Suppressor macrophage treated with lipopolysaccharide for 1 hour (primary cell): ENCODE measurements around the gene TSSK2.
"Not testable (repeated sequence)": the region's sequence is repeated elsewhere in the genome, so short reads cannot be mapped to it uniquely, and the experiment has no call there.

ENCODE experiments used
- DNase-seq, 3 donors: peaks; one replicate each; pipeline ENCODE4 v3.0.0-alpha.2; 2020 to 2022

The TSSK2 gene

DNA sequence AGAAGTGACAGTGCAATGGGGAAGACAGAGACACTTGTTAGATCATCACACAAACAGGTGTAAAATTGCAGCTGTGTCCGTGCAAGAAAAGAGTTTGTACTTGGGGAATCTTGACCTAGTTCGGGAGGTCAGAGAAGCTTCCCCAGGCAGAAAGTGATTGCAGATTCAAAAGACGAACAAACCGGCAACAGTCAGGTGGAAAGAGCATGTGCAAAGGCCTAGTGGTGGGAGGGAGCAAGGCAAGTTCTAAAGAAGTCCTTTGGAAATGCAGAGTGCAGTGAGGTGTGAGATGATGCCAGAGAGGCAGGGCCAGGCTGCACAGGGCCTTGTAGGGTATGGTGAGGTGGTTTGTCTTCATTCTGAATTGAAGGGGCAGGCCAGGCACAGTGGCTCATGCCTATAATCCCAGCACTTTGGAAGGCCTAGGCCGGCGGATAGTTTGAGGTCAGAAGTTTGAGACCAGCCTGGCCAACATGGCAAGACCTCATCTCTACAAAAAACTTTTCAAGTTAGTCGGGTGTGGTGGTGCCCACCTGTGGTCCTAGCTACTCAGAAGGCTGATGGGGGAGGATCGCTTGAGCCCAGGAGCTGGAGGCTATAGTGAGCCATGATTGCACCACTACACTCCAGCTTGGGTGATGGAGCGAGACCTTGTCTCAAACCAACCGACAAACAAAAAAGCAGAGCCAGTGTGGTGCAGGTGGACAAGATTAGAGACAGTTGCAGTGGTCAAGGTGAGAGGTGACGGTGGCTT is 15.3 kb downstream of the TSSK2 start:
- no peak for DNase-seq

DNA sequence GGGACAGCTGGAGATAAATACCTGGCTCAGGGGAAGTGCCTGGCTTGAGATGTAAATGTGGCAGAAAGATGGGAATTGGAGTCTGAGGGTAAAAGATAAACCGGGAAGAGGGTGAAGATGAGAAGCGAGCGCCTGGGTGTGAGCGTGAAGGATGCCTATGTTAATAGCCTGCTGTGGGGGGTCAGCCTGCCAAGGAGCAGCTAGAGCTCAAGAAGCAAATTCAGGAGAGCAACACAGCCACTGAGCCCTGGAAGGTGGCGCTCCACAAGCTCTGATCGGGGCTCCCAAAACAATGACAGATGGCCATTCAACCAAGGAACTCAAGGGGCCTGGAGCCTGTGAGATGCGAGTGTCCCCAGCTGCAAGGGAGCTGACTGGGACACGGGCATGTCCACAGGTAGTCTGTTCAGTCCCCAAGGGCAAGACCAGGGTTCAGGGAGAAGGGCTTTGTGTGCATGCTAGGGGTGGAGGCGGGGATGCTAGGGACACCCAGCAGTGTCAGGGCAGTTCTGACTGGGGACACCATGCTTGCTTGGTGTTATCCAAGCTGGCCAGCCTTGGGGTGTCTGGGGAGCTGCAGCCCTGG is 16.2 kb downstream of the TSSK2 start:
- no peak for DNase-seq

DNA sequence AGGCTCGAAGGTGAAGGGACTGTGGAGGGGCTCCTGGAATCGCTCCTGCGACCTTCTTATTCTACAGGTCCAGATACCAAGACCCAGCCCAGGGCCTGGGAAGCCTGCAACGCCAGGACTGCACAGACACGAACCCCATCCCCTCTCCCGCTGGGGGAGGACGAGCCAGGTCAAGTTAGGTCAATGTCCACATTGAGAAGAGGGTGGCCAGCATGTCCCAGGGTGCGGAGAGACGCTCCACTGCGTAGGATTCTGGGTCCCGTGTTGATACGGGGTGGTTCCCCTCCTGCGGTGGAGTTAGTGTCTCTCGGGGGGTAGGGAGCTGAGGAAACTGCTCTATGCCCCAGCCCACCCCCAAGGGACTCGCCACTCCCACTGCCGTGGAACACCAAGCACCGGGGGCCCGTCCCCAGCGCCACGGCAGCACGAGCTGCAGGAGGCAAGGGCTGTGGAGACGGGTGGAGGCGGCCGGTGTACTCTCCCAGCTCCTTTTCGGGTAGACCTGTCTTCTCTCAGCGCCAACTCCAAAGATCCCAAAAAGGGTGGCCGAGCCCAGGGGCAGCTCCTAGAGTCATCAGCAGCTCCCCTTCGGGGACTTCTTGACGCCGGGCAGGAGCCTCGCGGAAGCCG is 17.4 kb downstream of the TSSK2 start:
- DNase-seq = no peak

DNA sequence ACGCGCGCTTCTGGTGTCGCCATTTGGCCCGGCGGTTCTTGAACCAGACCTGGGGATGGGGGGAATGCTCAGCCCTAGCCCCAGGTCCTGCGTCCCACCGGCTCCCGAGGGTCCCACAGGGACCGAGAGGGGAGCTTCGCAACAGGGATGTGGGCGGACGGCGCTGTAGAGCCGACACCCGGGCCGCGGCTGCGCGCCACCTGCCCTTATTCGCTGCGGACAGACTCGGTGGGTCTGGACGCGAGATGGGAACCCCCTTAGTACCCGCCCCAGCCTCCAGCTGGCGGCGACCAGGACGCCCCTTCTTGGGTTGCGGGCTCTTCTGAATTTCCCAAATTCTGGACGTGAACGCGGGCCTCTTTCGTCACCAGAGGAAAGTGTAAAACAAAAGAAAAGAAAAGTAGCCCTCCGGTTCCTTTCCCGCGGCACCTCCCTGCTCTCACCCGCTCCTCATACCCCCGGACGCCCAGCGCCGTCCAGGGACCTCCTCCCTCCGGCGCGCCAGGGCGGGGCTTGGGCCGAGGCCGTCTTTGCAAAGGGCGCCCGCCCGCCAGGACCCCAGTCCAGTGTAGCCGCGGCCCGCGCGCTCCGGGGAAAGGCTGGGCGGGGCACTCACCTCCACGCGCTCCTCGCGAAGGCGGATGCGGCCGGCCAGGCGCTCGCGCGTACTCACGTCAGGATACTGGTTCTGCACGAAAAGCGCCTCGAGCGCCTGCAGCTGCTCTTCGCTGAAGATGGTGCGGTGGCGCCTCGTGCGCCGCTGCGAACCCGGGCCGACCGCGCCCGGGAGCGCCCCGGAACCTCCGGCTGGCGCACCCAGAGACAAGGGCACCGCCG is 18.2 kb downstream of the TSSK2 start:
- DNase-seq = peak in 2 of 3 donors; percentile 8 to 13

DNA sequence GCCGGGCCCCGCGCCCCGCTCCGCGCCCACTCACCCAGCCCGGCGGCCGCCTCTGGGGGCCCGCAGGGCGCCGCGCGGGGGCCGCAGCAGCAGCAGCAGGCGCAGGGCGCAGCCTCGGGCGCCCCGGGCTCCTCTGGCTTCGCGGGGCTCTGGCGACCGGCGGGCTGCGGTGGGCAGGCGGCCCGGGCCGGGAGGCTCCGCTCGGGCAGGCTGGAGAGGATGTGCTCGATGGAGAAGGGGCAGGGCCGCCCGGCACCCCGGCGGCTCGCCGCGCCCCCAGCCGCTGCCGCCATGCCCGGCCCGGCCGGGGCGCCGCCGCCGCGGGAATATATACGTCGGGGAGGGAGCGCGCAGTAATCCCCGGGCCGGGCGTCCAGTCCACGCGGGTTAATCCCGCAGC is 18.9 kb downstream of the TSSK2 start, which contains the start of gene GSC2:
TSS of gene GSC2 (minus strand) at position 302 of the 400 bp plus-strand sequence. CDS start at position 293, 9 bp downstream.
- DNase-seq = no peak

DNA sequence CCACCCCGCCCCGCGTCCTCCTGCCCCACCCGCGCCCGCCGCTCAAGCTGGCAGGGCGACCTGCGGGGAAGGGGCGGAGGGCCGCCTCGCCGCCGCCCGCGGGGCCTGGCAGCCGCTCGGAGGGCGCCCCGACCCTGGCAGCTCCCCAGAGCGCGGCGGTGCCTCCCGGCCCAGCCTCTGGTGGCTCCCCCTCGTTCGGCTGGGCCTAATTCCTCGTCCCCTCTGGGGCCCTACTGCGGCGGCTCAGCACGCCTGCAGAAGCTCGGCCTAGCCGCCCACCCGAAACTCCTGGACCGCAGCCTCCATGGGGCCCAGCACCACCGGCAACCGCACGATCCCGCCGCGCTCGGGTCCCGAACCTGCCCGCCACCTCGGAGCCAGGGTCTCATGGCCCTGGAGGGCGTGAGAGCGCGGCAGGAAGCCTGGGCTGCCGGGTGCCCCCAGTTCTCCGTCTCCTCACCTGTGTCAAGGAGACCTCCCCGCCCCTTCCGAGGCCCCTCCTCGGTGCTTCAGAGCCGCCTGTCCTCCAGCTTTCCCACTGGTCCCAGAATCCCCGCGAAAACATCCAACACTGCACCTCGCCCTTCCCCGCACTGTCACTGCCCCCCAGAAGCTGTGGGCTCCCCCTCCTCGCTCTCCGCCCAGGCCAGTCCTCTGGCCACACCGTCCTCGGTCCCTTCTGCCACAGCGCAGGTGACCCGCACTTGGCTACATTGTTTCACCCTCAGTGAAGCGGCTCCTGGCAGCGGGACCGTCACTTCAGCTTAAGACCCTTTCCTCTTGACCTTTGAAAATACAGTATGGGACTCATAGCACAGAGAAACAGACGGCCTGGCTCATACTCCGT is 19.6 kb downstream of the TSSK2 start:
- DNase-seq = no peak

DNA sequence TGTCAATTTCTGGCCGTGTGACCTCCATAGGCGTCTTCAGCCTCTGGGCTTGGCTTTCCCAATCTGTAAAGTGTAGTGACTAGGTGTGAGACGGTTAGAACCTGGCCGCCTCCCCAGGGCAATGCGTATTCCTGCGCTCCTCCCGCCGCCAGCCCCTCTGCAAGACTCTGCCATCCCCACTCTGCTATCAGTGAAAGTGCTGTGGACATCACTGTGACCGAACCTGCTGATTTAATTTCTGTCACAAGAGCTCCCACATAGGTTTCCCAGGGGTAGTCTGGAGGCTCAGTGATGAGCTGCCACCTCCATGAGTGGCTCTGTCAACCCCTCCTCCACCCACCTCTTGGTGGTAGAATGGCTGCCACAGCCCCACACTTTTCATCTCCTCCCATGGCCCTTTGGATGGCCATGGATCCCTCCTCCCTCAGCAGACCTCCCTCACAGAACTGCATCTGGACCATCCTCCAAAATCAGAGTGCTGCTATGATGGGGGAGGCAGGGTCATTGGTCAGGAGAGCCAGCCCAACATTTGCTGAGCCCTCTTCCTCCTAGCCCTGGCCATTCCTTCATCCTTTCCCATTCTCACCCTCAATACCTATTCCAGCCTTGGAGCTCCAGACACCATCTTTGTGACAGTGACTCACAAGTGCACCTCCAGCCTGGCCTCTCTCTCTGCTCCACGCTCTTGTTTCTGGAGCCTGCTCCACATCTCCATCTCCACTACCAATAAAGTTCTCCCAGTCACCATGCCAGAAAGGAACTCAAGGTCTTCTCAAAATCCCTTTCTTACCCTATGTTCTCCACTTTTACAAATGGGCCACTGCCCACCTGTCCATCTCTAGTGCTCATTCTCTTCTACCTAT is 20.5 kb downstream of the TSSK2 start:
- DNase-seq = no peak

DNA sequence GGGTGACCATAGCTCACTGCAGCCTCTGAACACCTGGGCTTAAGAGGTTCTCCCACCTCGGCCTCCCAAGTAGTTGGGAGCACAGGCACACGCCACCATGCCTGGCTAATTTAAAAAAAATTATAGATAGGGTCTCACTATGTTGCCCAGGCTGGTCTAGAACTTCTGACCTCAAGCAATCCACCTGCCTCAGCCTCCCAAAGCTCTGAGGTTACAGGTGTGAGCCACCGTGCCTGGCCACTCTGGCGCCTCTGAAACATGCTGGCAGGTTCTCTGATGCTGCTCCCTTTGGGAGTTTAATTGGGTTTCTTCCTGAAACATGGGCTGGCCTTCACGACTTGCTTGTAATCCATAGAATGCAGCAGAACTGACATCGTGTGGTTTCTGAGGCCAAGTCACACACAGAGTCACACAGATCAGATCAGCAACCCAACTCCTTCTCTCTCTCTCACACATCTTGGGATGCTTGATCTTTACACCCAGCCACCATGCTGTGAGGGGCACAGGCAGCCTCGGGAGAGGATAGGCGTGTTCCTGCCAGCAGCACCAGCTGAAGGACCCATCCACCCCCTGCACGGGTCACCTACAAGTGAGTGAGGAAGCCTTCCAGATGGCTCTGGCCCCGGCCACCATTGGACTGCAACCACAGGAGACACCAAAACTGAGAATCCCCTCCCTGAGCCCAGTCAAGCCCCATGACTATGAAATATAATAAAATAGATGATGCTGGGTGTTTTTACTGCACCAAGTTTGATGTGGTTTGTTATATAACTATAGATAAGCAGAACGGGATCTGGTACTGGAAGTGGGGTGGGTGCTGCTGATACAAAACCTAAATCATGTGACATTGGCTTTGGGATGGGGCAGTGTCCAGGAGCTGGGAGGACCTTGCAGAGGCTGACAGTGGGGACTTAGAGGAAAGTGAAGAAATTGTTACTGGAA is 22.1 kb downstream of the TSSK2 start:
- DNase-seq = no peak

DNA sequence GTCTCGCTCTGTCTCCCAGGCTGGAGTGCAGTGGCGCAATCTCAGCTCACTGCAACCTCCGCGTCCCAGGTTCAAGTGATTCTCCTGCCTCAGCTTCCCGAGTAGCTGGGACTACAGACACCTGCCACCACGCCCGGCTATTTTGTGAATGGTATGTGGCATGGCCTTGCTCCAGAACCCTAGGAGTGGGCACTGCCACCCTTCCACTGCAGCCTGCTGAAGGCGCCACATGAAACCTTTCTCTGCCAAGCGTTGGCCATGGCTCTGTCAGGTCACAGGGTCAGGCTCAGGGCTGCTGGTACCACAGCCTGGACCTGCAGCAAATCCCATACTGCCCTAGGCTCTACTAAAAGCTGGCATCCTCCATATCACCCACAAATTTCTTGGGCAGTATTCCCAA is 25.0 kb downstream of the TSSK2 start:
- not testable (repeated sequence) for DNase-seq

DNA sequence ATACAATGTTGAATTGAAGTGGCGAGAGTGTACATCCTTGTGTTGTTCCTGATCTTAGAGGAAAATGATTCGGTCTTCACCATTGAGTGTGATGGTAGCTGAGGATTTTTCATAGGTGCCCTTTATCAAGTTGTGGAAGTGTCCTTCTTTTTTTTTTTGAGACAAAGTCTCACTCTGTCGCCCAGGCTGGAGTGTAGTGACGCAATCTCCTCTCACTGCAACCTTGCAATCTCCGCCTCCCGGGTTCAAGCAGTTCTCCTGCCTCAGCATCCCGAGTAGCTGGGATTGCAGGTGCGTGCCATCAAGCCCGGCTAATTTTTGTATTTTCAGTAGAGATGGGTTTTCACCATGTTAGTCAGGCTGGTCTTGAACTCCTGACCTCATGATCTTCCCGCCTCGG is 27.5 kb downstream of the TSSK2 start:
- DNase-seq = not testable (repeated sequence)

DNA sequence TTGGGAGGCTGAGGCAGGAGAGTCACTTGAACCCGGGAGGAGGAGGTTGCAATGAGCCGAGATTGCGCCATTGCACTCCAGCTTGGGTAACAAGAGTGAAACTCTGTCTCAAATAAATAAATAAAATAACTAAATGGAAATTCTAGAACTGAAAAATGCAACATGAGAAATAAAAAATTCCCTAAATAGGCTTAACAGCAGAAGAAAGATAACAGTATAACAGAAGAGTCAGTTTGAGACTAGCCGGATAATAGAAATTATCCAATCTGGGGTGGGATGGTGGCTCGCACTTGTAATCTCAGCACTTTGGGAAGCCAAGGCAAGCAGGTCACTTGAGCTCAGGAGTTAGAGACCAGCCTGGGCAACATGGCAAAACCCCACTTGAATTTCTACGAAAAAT is 33.3 kb downstream of the TSSK2 start:
- no peak for DNase-seq

DNA sequence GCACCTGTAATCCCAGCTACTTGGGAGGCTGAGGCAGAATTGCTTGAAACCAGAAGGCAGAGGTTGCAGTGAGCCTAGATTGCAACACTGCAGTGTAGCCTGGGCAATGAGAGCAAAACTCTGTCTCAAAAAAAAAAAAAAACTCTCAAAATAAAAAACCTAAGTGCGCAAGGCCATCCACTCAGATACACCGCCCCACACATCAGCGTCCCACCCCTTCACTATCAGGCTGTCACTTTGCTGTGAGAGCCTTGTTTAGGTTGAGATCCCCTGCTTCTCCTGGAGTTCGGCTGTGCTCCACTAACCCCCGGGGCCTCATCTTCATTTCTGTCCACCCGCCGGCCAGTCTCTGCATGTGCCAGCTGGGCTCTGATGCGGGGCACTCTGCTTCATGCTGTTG is 35.3 kb downstream of the TSSK2 start:
- no peak for DNase-seq

DNA sequence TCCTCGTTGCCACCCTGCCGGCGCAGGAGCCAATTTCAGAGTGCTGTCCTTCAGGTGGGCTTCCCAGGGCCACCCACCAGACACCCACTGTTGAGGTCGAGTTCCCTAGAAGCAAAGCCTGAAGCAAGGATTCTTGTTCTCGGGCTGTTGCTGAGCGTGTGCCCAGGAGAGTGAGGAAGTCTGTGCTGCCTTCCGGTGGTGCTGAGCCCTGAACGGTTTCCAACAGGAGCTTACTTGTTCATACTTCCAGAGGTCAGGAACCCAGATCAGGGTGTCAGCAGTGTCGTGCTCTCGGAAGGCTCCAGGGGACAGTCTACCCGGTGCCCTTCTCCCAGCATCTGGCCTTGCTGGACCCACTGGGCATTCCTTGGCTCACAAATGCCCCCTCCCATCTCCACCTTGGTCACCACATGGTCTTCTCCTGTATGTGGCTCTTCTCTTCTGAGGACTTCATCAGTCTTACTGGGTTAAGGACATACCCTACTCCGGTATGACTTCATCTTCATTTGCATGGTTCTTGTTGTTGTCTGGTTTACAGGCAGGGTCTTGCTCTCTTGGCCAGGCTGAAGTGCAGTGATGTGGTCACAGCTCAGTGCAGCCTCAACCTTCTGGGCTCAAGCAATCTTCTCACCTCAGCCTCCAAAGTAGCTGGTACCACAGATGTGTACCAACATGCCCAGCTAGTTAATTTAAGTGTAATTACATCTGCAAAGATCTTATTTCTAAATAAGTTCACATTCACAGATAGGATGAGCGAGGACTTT is 36.2 kb downstream of the TSSK2 start:
- no peak for DNase-seq

DNA sequence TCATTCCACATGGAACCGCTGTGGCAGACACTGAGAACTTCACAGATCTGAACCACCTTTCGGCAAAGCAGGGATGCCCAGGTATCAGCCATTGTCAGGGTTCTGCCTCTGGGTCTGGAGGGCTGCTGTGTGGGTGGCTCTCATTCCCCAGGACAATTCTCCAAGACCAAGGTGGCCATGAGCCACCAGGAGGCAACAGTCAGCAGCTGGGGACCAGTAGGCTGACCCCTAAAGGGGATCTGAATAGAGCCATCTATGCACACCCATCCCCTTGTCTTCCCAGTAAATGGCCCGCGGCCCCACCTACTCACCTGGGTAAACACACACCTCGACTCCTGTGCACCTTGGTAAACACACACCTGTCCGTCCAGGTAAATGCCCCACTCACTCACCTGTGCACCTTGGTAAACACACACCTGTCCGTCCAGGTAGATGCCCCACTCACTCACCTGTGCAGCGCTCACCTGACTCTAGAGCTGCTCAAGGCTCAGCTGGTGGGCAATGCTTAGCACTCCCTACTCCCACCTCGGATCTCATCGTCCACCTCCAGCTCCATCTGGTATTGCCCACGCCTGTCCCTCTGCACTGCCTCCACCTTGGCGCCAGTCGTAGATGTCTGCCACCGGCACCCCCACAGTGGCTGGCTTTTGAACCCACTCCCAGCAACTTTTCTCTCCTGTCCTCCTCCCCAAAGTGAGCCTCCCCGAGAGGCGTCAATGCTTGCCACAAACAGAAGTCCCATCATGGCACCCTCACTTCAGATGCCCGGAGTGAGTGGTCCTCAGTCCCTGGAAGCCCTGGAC is 37.2 kb downstream of the TSSK2 start:
- no peak for DNase-seq

DNA sequence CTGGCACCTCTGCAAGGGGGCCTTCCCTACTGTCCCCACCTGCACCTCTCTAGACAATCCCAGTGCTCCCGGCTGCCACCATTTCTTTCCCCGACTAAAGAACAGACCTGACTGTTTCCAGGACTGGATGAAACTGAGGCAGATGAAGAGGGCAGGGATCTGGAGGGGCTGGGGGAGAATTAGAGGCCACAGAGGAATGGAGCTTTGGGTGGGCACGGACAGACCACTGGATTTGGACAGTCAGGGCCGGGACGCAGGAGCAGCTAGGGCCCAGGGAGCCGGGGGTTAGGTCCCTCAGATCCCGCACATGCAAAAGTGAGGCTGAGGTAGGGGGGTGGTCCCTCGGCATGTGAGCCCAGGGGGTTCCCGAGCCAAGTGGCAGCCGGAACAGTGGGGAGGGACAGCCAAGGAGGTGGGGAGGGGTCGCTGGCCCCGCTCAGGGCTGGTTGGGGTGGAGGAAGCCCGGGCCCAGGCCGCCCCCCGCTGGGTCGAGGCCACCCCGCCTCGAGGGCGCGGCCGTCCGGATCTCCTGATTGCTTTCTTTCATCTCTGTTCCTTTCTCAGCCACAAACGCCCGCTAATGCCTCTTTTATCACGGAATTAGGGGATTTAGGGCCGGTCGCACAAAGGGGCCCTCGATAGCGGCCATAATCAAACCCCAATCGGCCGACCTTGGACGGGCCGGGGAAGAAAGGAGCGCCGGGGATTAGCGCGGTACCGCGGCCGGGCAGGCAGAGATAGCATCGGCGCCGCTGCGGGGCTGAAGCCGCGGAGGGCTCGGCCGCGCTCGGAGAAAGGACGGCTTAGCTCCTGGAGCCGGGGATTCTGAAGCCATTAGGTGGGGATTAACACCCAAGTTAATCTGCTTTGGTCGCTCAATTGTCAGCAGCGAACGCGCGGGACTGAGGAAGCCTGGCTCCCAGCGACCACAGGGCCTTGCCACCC is 38.2 kb downstream of the TSSK2 start:
- DNase-seq = no peak

DNA sequence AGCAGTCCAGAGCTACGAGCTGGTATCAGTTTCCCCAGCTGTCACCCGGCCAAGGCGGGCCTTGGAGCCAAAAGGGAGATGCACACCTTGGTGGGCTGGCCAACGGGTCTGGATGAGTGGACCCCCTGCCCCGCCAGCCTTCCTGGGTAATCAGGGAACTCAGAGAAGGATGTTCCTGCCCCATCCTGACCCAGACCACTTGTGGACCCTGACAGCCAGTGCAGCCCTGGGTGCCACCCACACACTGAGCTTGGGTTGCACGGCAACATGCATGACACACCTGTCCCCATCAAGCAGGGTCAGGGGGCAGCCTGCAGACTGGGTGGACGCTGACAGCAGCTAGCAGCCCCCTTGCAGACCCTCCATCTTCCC is 38.8 kb downstream of the TSSK2 start:
- DNase-seq = no peak
